HFF-Myc (cell line): ENCODE results near the gene DNAH14.

Source experiments
- DNase-seq: peaks from one replicate; pipeline ENCODE4 v3.0.0-alpha.2; 2011; ENCODE audit warnings: low read depth; ENCODE audit errors: extremely low read depth
- H3K4me3 ChIP-seq: replicated peaks from 2 replicates; pipeline ENCODE4 v1.5.1; 2011; ENCODE audit warnings: low read depth, mild to moderate bottlenecking, control low read depth, low read length
- CTCF ChIP-seq: IDR thresholded peaks from 2 replicates; pipeline ENCODE4 v1.5.1; 2012; ENCODE audit warnings: mild to moderate bottlenecking, low read depth, low read length, control low read depth; ENCODE audit errors: missing control alignments

The DNAH14 gene

GRCh38 chr1:224894915-224895314, 34.6 kb upstream of the DNAH14 start:
- peak; percentile 26 for DNase-seq
- no peak overlapping the region for H3K4me3 ChIP-seq
- peak; percentile 38 for TF ChIP-seq CTCF

GRCh38 chr1:224896130-224896781, 33.2 kb upstream of the DNAH14 start:
- TF ChIP-seq CTCF = no peak
- no peak overlapping the region for H3K4me3 ChIP-seq
- DNase-seq = no peak

- no peak for DNase-seq
- H3K4me3 ChIP-seq = no peak overlapping the region
- TF ChIP-seq CTCF = no peak
Observed at GRCh38 chr1:224897529-224898327, 31.7 kb upstream of the DNAH14 start.

- no peak for DNase-seq
- H3K4me3 ChIP-seq = no peak overlapping the region
- no peak for TF ChIP-seq CTCF
Observed at GRCh38 chr1:224898937-224899336, 30.5 kb upstream of the DNAH14 start.

GRCh38 chr1:224900062-224900630, 29.3 kb upstream of the DNAH14 start:
- no peak for TF ChIP-seq CTCF
- no peak overlapping the region for H3K4me3 ChIP-seq
- no peak for DNase-seq

- H3K4me3 ChIP-seq = no peak overlapping the region
- TF ChIP-seq CTCF = no peak
- DNase-seq = no peak
Observed at GRCh38 chr1:224901087-224901810, 28.2 kb upstream of the DNAH14 start.
